HCT116 (cell line): ENCODE results near the gene EIF4A3.

Experiments
- CTCF ChIP-seq, 3 experiments: fragments of 200-600 bp in 1 of 3; sonication (generic) in 1 of 3; IDR thresholded peaks in 2 of 3; conservative IDR thresholded peaks in 1 of 3; 2 replicates each; pipeline ENCODE4 v1.5.1; 2012 to 2017; ENCODE audit warnings: low read depth in 2 of 3, low read length in 2 of 3, antibody characterized with exemption in 1 of 3, borderline replicate concordance in 1 of 3, control low read depth in 1 of 3, mild to moderate bottlenecking in 1 of 3, mixed read lengths in 1 of 3, mixed run types in 1 of 3, moderate library complexity in 1 of 3; ENCODE audit not compliant: insufficient read depth in 1 of 3
- EZH2 ChIP-seq: fragments of 200-600 bp; sonication (generic); IDR thresholded peaks from 2 replicates; pipeline ENCODE4 v1.6.1; 2017; ENCODE audit warnings: antibody characterized with exemption, mixed run types
- MAX ChIP-seq: IDR thresholded peaks from 2 replicates; pipeline ENCODE4 v1.6.1; 2012
- POLR2A ChIP-seq: IDR thresholded peaks from 2 replicates; pipeline ENCODE4 v1.7.0; 2011; ENCODE audit warnings: borderline replicate concordance; ENCODE audit not compliant: insufficient read depth, insufficient read length; ENCODE audit errors: extremely low read depth
- POLR2AphosphoS5 ChIP-seq: IDR thresholded peaks from 2 replicates; pipeline ENCODE4 v1.6.1; 2011; ENCODE audit warnings: mild to moderate bottlenecking, low read depth, low read length, moderate library complexity
- REST ChIP-seq: IDR thresholded peaks from 2 replicates; pipeline ENCODE4 v1.6.1; 2012; ENCODE audit warnings: low read depth
- ZBTB33 ChIP-seq: IDR thresholded peaks from 2 replicates; pipeline ENCODE4 v1.6.1; 2011; ENCODE audit warnings: mild to moderate bottlenecking, low read length, moderate library complexity; ENCODE audit not compliant: insufficient replicate concordance; ENCODE audit errors: extremely low read depth

- TF ChIP-seq CTCF (IDR thresholded peaks at IDR 0.05 in 2 of 3, conservative IDR thresholded peaks at IDR 0.05 in 1 of 3; ENCODE audit: borderline replicate concordance in 1 of 3, insufficient read depth in 1 of 3, low read depth in 2 of 3, low read length in 2 of 3), result no peak
- TF ChIP-seq MAX, result no peak
- TF ChIP-seq ZBTB33, result no peak
- TF ChIP-seq EZH2, result no peak
- TF ChIP-seq REST, result no peak
- TF ChIP-seq POLR2AphosphoS5, result no peak
- TF ChIP-seq POLR2A, result no peak
These were observed 4.0 kb downstream of the EIF4A3 start for GRCh38 chr17:80142929-80143328.
